Middle frontal gyrus (tissue), 1 donor: ENCODE results near the gene PCDHGB2.
"Not testable (repeated sequence)": the region's sequence is repeated elsewhere in the genome, so short reads cannot be mapped to it uniquely, and the experiment has no call there.

Experiments used
- DNase-seq: peaks from one replicate; pipeline ENCODE4 v3.0.0-alpha.2; 2015; ENCODE audit warnings: low spot score; ENCODE audit errors: extremely low spot score

Gene PCDHGB2

GRCh38 chr5:141349917-141350619 is 9.7 kb upstream of the PCDHGB2 start, which contains the start of gene PCDHGB1:
Gene PCDHGB1, plus strand, starts transcription at chr5:141350099. Its CDS starts 162 bp downstream, at chr5:141350261.
- DNase-seq: no peak

- DNase-seq: no peak
Measured at GRCh38 chr5:141351591-141351990, 8.2 kb upstream of the PCDHGB2 start.

GRCh38 chr5:141354900-141355469 is 4.8 kb upstream of the PCDHGB2 start, which contains the start of gene PCDHGA4:
Gene PCDHGA4, plus strand, starts transcription at chr5:141355021. Its CDS starts 87 bp downstream, at chr5:141355108.
- DNase-seq: no peak

- DNase-seq: no peak
Measured at GRCh38 chr5:141355641-141356040, 4.2 kb upstream of the PCDHGB2 start.

- no peak for DNase-seq
Measured at GRCh38 chr5:141356133-141356532, 3.7 kb upstream of the PCDHGB2 start.

- no peak for DNase-seq
Measured at GRCh38 chr5:141356950-141357349, 2.8 kb upstream of the PCDHGB2 start.

- no peak for DNase-seq
Measured at GRCh38 chr5:141360685-141361084, 891 bp downstream of the PCDHGB2 start.

- DNase-seq: no peak
Measured at GRCh38 chr5:141362719-141363118, 2.9 kb downstream of the PCDHGB2 start.

GRCh38 chr5:141363952-141364660 is 4.3 kb downstream of the PCDHGB2 start, which contains the start of gene PCDHGA5:
Gene PCDHGA5, plus strand, starts transcription at chr5:141364162. Its CDS starts 169 bp downstream, at chr5:141364331.
- no peak for DNase-seq

GRCh38 chr5:141366016-141366896 is 6.5 kb downstream of the PCDHGB2 start:
- DNase-seq: no peak

- DNase-seq: no peak
Measured at GRCh38 chr5:141369994-141370848, 10.4 kb downstream of the PCDHGB2 start, which contains the start of gene PCDHGB3. Gene PCDHGB3, plus strand, starts transcription at chr5:141370242. Its CDS starts 153 bp downstream, at chr5:141370395.

- DNase-seq: no peak
Measured at GRCh38 chr5:141371572-141372475, 12.0 kb downstream of the PCDHGB2 start.

GRCh38 chr5:141373673-141374317 is 14.0 kb downstream of the PCDHGB2 start, which contains the start of gene PCDHGA6:
Gene PCDHGA6, plus strand, starts transcription at chr5:141373891. Its CDS starts 193 bp downstream, at chr5:141374084.
- DNase-seq: no peak

- no peak for DNase-seq
Measured at GRCh38 chr5:141374627-141375026, 14.8 kb downstream of the PCDHGB2 start.

- not testable (repeated sequence) for DNase-seq
Measured at GRCh38 chr5:141375444-141376155, 15.8 kb downstream of the PCDHGB2 start.

GRCh38 chr5:141382469-141383294 is 22.9 kb downstream of the PCDHGB2 start, which contains the start of gene PCDHGA7:
Gene PCDHGA7, plus strand, starts transcription at chr5:141382742. Its CDS starts 158 bp downstream, at chr5:141382900.
- DNase-seq: no peak

- no peak for DNase-seq
Measured at GRCh38 chr5:141383345-141383744, 23.6 kb downstream of the PCDHGB2 start.
